Dermis microvascular lymphatic vessel endothelial cell (primary cell): ENCODE data around the gene ZNF697. TPM values are rescaled to one million over a fixed set of nuclear protein-coding genes. Genes with fewer than 3 reads are reported as not detected.
A peak's percentile ranks its signal among the peaks of the same experiment; 100 is the strongest.

ENCODE experiments used
- DNase-seq, 2 donors: peaks; one replicate each; pipeline versions ENCODE4 v3.0.0 to v3.0.0-alpha.2; 2010; ENCODE audit warnings: low read depth in 2 of 2
- total RNA-seq: library from RNA; depleted of rRNA; stranded (reverse); fragments of >200 nt; gene quantifications from 2 replicates; pipeline ENCODE4 v1.2.1, GENCODE V29; 2014

Gene ZNF697
- total RNA-seq, 1 donor from 2014 or later: 16.8 TPM

GRCh38 chr1:119664067-119664466 is 16.0 kb upstream of the ZNF697 start:
- no peak for DNase-seq

GRCh38 chr1:119662034-119662437 is 14.0 kb upstream of the ZNF697 start:
- no peak for DNase-seq

DNA sequence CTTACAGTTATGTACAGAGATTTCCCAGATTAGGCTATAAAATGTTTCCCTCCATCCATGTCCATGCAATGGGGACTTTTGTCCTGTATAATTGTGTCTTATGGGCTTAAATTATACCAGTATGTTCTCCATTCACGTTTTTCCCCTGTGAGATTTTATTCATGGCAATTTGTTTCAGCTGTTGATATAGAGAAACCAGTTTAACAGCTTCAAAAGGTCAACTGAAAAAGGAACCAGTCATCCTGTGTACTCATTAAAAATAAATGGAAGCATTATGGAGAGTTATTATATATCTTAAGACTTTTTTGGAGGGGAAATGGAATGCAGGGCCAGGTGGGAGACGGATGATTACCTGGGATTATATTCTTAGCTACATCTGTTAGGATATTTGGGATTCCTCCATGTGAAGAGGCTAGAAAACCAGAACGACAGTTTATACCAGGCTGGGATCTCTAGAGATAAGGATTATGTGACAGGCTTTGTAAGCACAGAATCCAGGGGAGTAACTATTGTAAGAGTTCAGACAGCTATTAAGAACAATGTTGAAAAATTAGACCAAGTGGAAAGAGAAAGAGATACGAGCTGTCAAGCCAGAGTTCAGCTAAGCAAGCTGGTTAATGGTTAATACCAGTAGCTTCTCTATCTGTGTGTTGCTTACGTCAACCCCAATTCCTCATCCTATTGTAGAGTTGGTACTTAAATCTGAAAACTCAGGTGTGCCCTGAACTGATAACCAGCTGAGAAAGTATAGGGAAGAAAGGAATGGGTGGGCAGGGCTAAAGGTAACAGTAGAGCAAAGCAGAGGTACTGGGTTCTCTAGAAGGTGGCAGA is 12.4 kb upstream of the ZNF697 start:
- no peak for DNase-seq

DNA sequence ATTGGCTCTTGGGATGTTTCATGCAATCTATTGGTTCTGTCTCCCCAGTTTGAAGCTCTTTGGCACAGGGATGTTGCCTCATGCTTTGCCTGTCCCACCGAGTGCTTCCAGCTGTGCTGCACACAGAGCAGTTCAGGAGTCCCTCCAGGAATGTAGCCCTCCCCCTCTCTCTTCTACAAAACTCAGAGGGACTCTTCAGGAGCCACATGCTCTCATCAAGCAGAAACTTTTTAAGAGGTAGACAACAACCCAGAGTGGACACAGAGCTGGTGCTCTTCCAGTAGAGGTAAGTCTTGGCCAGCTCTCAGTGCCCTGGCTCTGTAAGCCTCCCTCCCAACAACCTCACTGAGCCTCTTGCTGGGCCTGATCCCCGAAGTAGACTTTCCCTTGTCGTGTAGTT is 11.6 kb upstream of the ZNF697 start:
- DNase-seq: no peak

DNA sequence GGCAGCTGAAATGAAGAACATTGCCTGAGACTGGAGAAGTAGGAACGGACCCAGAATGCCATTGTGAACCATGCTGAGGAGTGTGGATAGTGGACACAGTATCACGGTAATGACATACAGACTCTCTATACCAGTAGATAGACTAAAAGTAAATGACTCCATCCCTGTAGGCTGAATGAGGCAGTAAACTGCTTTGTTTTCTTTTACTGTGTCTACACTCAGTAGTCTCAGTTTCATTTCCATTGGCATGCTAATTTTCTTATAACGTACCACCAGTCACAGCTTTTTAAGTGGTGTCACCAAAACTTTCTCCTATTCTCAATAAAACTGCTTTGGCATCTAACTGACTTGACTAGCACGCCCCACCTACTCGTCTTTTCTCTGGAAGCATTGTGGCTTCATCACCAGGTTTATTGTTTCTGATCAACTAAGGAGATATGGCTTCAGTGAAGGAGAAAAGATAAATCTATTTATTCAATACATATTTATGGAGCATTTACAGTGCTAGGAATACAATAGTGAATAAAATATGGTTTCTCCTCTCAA is 8.4 kb upstream of the ZNF697 start:
- no peak for DNase-seq

- no peak for DNase-seq
These were observed 7.1 kb upstream of the ZNF697 start for GRCh38 chr1:119655154-119655553.

- no peak for DNase-seq
These were observed 5.7 kb upstream of the ZNF697 start for GRCh38 chr1:119653839-119654170.

DNA sequence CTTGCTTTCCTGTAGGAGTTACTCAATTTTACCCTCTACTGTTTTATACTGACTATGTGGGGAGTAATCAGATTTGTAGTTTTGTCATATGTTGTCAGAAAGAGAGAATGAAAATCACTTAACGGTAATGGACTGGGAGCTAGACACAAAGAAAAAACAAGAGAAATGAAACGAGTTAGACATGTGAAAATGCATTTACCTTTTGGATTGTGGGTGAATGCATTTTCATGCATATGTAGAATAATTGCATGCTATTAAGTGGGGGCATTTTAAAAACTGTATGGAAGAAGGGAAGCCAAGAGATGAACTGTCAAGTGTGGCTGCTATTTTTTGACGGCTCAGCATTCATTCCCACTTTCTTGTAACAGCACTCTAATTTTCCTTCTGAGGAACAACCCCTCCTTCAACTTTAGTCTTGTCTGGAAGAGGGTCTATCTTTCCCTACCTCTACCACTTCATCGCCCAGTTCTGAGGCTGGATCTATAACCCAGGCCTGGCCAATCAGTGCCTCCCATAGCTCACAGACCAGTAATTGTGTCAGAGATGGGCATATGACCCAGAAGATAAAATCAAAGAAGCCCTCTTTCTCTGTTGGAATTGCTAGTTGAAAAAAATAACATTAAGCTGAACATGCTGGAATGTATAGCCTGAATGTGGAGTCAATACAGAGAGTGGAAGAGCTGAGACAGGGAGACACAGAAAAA is 5.2 kb upstream of the ZNF697 start:
- DNase-seq: no peak

GRCh38 chr1:119652587-119652986 is 4.5 kb upstream of the ZNF697 start:
- no peak for DNase-seq

DNA sequence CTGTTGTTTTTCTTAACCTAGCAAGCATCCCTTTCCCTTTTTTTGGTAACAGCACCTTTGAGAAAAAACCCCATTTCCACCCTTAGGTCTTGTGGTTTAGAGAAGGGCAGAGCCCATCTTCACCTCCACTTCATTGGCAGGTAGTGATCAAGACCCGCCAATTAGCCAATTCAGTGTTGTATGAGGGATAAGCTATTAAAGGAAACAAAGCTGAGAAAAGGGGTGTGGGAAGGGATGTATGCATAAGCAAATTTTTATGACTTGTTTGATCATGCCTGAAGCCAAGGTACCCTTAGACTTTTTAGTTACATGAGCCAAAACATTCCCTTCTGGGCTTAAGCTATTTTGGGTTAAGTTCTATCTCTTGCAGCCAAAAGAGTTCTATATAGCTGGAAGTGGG is 3.6 kb upstream of the ZNF697 start:
- DNase-seq: no peak

DNA sequence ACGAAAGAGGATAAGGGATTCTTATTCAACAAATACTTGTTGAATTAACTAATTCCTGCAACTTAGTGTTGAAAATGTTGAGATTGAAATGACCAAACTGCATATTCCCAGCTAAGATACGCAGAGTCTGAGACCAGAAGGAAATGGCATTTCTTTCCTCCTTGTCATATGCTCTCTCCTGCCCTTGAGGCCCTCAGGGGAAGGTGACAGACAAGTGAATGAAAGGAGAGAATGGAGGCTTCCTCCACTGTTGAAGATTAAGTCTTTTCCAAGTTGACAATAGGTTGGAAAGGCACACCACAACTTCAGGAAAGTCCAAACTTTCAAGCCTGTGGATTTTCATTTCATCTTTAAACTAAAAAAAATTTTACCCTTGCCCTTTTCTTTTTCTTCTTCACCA is 3.1 kb upstream of the ZNF697 start:
- no peak for DNase-seq

- DNase-seq: no peak
These were observed 546 bp upstream of the ZNF697 start for GRCh38 chr1:119648620-119649004.

GRCh38 chr1:119647228-119647733 is 785 bp downstream of the ZNF697 start:
- DNase-seq: no peak

GRCh38 chr1:119646521-119647227 is 1.4 kb downstream of the ZNF697 start:
- peak in 1 of 2 donors; percentile 80 for DNase-seq

DNA sequence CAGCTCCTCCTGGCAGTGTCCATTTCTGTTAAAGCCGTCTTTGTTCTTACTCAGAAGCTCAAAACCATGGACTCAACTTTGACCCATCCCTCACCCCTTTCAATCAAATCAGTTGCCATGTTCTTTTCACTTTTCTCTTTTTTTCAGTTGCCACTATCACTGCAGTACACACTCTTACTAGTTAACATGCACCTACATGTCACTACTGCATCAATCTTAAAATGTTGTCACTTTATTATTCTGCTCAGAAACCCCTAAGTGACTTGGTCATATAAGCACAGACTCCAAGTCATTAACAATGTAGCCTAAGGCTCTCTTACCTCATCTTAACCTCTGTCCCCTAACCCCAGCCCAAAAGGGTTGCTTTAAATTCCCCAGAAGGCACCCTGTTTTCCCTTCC is 9.0 kb downstream of the ZNF697 start:
- no peak for DNase-seq

GRCh38 chr1:119637710-119638109 is 10.4 kb downstream of the ZNF697 start:
- DNase-seq: no peak

DNA sequence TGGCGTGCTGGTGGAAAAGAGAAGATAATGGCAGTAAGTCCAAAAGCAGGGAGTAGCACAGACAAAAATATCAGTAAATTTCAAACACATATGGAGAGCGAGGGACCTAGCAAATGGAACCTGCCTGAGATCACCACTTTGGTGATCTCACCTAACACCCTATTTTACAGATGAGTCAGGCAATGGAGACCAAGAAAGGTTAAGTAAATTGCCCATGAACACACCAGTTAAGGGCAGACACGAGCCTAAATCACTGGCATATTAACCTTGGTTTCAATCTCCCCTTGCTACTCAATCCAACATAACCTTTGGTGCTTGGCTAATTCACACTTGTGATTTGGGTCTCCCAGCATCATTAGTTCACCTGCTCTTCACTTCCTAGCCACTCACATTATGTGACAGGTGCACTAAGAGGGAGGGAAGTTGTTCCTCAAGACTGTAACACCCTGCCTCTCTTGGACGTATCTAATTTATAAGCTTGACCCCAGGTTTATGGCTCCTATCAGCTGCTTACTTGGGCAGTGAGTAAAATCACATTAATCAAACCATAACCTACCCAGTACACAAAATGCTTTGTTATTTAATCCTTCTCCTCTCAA is 11.5 kb downstream of the ZNF697 start:
- DNase-seq: peak in 1 of 2 donors; percentile 30

DNA sequence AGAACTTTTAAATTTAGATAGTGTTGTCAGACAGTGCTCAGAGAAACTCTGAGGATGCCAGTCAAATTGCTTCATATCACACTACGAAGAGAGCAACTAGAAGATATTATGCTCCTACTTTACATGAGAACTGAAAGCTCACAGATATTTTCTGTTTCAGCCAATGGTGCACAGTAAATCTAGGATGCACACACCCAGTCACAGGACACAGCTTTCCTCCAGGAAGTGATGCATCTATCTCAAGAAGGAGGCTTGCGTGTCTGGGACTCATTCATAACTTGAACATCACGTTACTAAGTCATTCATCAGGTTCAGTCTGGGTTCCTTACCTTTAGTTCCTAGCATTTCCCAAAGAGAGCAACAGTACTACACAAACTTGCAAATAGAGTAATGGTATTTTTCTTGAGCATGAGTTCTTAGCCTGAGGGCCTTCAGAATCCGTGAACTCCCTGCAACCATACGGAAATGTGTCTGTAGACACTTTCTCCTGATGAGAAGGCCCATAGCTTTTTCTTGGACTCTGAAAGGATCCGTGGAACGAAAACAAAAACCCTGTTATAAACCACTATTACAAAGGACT is 12.2 kb downstream of the ZNF697 start:
- peak in 1 of 2 donors; percentile 82 for DNase-seq

- peak in 1 of 2 donors; percentile 70 for DNase-seq
These were observed 14.1 kb downstream of the ZNF697 start for GRCh38 chr1:119634016-119634415.

- no peak for DNase-seq
These were observed 14.5 kb downstream of the ZNF697 start for GRCh38 chr1:119633575-119633974.

GRCh38 chr1:119632841-119633240 is 15.2 kb downstream of the ZNF697 start:
- peak in 1 of 2 donors; percentile 59 for DNase-seq
